GM23338 (cell line): ENCODE measurements around the gene TRDN. TPM values are rescaled to one million over a fixed set of nuclear protein-coding genes. Genes with fewer than 3 reads are reported as not detected.

Experiments
- ATAC-seq: fragments of 200-7000 bp; cut with Tn5 transposase; 3 replicates; pipeline ENCODE4 v1.9.1; 2020
- DNase-seq: peaks from one replicate; pipeline ENCODE4 v3.0.0-alpha.2; 2015; ENCODE audit warnings: low spot score
- H2AFZ ChIP-seq: fragments of 200-600 bp; sonication (generic); 2 replicates; pipeline ENCODE4 v1.8.0; 2016; ENCODE audit warnings: antibody characterized with exemption, mild to moderate bottlenecking, moderate library complexity
- H3F3A ChIP-seq: fragments of 200-600 bp; sonication (generic); replicated peaks from 2 replicates; pipeline ENCODE4 v1.8.0; 2017; ENCODE audit warnings: antibody characterized with exemption, mixed run types, low read depth
- H3K27ac ChIP-seq: fragments of 200-600 bp; sonication (generic); 2 replicates; pipeline ENCODE4 v1.6.1; 2016; ENCODE audit warnings: low read depth
- H3K27me3 ChIP-seq: fragments of 200-600 bp; sonication (generic); 2 replicates; pipeline ENCODE4 v1.8.0; 2016; ENCODE audit warnings: mild to moderate bottlenecking, mixed run types, moderate library complexity; ENCODE audit not compliant: insufficient read depth
- H3K36me3 ChIP-seq: fragments of 200-600 bp; sonication (generic); 2 replicates; pipeline ENCODE4 v1.8.0; 2016; ENCODE audit warnings: mild to moderate bottlenecking; ENCODE audit not compliant: insufficient read depth
- H3K4me1 ChIP-seq: fragments of 200-600 bp; sonication (generic); 2 replicates; pipeline ENCODE4 v1.8.0; 2016; ENCODE audit warnings: mild to moderate bottlenecking, moderate library complexity; ENCODE audit not compliant: insufficient read depth
- H3K4me2 ChIP-seq: fragments of 200-600 bp; sonication (generic); 2 replicates; pipeline ENCODE4 v1.7.1; 2017; ENCODE audit warnings: mixed run types
- H3K4me3 ChIP-seq: fragments of 200-600 bp; sonication (generic); 2 replicates; pipeline ENCODE4 v1.6.1; 2016; ENCODE audit warnings: mixed run types
- H3K79me2 ChIP-seq: fragments of 200-600 bp; sonication (generic); replicated peaks from 2 replicates; pipeline ENCODE4 v1.8.0; 2017; ENCODE audit warnings: mild to moderate bottlenecking; ENCODE audit not compliant: insufficient read depth
- H3K9me2 ChIP-seq: fragments of 200-600 bp; sonication (generic); 2 replicates; pipeline ENCODE4 v1.8.0; 2017; ENCODE audit not compliant: insufficient read depth
- H4K20me1 ChIP-seq: fragments of 200-600 bp; sonication (generic); replicated peaks from 2 replicates; pipeline ENCODE4 v1.8.0; 2017; ENCODE audit warnings: mild to moderate bottlenecking; ENCODE audit not compliant: insufficient read depth
- H3K27ac Mint-ChIP-seq: 2 replicates; pipeline ENCODE4 v1.8.0; 2020; ENCODE audit warnings: inconsistent platforms, mild to moderate bottlenecking, moderate library complexity, mixed read lengths
- H3K27me3 Mint-ChIP-seq: 3 replicates; pipeline ENCODE4 v1.8.0; 2022; ENCODE audit warnings: low read depth, mild to moderate bottlenecking, moderate library complexity, mixed read lengths, inconsistent platforms; ENCODE audit not compliant: insufficient read depth, poor library complexity
- H3K36me3 Mint-ChIP-seq: 3 replicates; pipeline ENCODE4 v1.8.0; 2021; ENCODE audit warnings: low read depth, mild to moderate bottlenecking, inconsistent platforms, moderate library complexity, mixed read lengths
- H3K4me1 Mint-ChIP-seq: 3 replicates; pipeline ENCODE4 v1.8.0; 2020; ENCODE audit warnings: mild to moderate bottlenecking, inconsistent platforms, mixed read lengths
- H3K4me3 Mint-ChIP-seq: 3 replicates; pipeline ENCODE4 v1.8.0; 2021; ENCODE audit warnings: moderate library complexity, mild to moderate bottlenecking, inconsistent platforms, mixed read lengths
- H3K9me3 Mint-ChIP-seq: 3 replicates; pipeline ENCODE4 v1.8.0; 2020; ENCODE audit warnings: moderate library complexity, mild to moderate bottlenecking, inconsistent platforms, mixed read lengths
- CREB1 ChIP-seq: fragments of 250-450 bp; sonication (Bioruptor Pico); IDR thresholded peaks from 2 replicates; pipeline ENCODE4 v1.5.0; 2020; ENCODE audit warnings: low read depth, mild to moderate bottlenecking, moderate library complexity
- EZH2 ChIP-seq: fragments of 200-600 bp; sonication (generic); IDR thresholded peaks from one replicate; pipeline ENCODE4 v1.8.0; 2017; ENCODE audit warnings: antibody characterized with exemption, mild to moderate bottlenecking, low read depth; ENCODE audit not compliant: unreplicated experiment
- EZH2phosphoT487 ChIP-seq: fragments of 200-600 bp; sonication (generic); IDR thresholded peaks from one replicate; pipeline ENCODE4 v1.8.1; 2018; ENCODE audit warnings: antibody characterized with exemption; ENCODE audit not compliant: unreplicated experiment
- JUNB ChIP-seq: IDR thresholded peaks from one replicate; pipeline ENCODE4 v1.6.1; 2016; ENCODE audit warnings: antibody characterized with exemption; ENCODE audit not compliant: unreplicated experiment
- NANOG ChIP-seq: IDR thresholded peaks from 2 replicates; pipeline ENCODE4 v1.6.1; 2016; ENCODE audit warnings: antibody characterized with exemption, borderline replicate concordance
- POLR2AphosphoS5 ChIP-seq: IDR thresholded peaks from 2 replicates; pipeline ENCODE4 v1.6.1; 2016; ENCODE audit warnings: antibody characterized with exemption, low read depth
- STAT1 ChIP-seq: IDR thresholded peaks from one replicate; pipeline ENCODE4 v1.6.1; 2016; ENCODE audit warnings: antibody characterized with exemption; ENCODE audit not compliant: unreplicated experiment
- ZNF114 ChIP-seq: fragments of 250-450 bp; sonication (Bioruptor Pico); IDR thresholded peaks from 2 replicates; pipeline ENCODE4 v1.5.0; 2020; ENCODE audit warnings: mild to moderate bottlenecking, moderate library complexity
- ZNF331 ChIP-seq: fragments of 250-450 bp; sonication (Bioruptor Pico); IDR thresholded peaks from 2 replicates; pipeline ENCODE4 v1.5.0; 2020; ENCODE audit warnings: low read depth, mild to moderate bottlenecking, moderate library complexity
- polyA plus RNA-seq: library from polyadenylated mRNA; unstranded; fragments of >200 nt; fragmentation: Nextera tagmentation; extraction: Ambion mirVana; gene quantifications from 2 replicates; pipeline ENCODE4 v1.2.1, GENCODE V29; 2016
- total RNA-seq: library from RNA; depleted of rRNA; stranded (reverse); fragments of >200 nt; shearing (Covaris generic); gene quantifications from 2 replicates; pipeline ENCODE4 v1.2.3, GENCODE V29; 2014
- TF ChIP-seq, protein P1 (sequence below): fragments of 250-450 bp; sonication (Bioruptor Pico); IDR thresholded peaks from 2 replicates; pipeline ENCODE4 v1.5.0; 2020; ENCODE audit warnings: mild to moderate bottlenecking, moderate library complexity
- TF ChIP-seq, protein P2 (sequence below): IDR thresholded peaks from one replicate; pipeline ENCODE4 v1.6.1; 2018; ENCODE audit warnings: antibody characterized with exemption; ENCODE audit not compliant: unreplicated experiment
- TF ChIP-seq, protein P3 (sequence below), 2 experiments: fragments of 200-600 bp in 1 of 2; sonication (generic) in 1 of 2; conservative IDR thresholded peaks; 2 replicates each; pipeline versions ENCODE4 v1.5.1 to v1.6.1; 2016 to 2017; ENCODE audit warnings: antibody characterized with exemption in 2 of 2, low read depth in 2 of 2, mild to moderate bottlenecking in 2 of 2, moderate library complexity in 1 of 2
- TF ChIP-seq, protein P4 (sequence below): IDR thresholded peaks from 2 replicates; pipeline ENCODE4 v1.6.1; 2016; ENCODE audit warnings: antibody characterized with exemption

The TRDN gene
- total and polyA plus RNA-seq, 2 experiments from 2014 or later: 35.5 to 137 TPM

DNA sequence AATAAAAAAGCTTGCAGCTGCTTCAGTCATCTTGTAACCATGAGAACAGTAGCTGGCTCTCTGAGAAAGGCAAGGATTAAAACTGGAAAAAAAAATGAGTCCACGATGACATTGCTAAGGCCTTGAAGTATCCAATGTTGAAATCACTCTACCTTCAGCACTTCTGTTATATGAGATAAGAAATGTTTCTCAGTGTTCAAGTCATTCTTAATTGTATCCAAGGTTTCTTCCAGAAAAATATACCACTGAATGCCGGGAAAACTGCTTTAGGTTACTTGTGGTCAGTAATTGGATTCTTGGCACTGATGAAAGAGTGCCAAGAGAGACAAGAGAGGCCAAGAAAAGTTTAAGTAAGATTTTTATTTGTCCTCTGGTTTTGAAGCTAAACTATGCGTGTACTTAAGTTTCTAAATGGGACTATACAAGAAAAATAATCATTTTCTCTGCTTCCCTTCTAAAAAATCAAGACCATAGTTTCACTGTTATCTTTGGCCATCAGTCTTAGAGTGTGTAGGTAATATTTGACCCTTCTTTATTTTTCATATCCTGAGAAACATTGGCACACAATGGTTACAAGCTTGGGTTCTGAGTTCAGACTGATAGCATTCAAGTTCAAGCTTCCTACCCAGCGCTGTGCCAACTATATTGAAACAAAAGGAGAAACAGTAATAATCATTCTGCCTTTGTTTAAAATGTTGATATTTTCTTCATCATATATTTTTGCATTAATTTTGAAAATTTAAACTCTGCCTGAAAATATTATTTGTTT, 84.6 kb downstream of the TRDN start:
- Histone ChIP-seq H3K4me3 (no peak overlapping the region), H3K27me3 (no peaks in the 10 kb centered on the region), H2AFZ (no peak overlapping the region), H3K4me2 (no peak overlapping the region), H3K4me1 (no peaks in the 10 kb centered on the region), H3K27ac (no peak overlapping the region), H3K9me2 (0 out of 2 replicates have a peak, but pooled peaks cover 4% of the 10 kb centered on the region), H3K79me2 (peaks cover 3% of the 10 kb centered on the region; the same call in 1 of the 2 replicates), H4K20me1 (no peaks in the 10 kb centered on the region), H3F3A (no peaks in the 10 kb centered on the region), H3K36me3 (no peaks in the 10 kb centered on the region)
- no peaks in the 10 kb centered on the region for H3K4me1 Mint-ChIP-seq
- ATAC-seq (no peak), DNase-seq (no peak)
- no peaks in the 10 kb centered on the region; the same call in 2 of the 3 replicates for H3K9me3 Mint-ChIP-seq
- no peak overlapping the region for H3K4me3 Mint-ChIP-seq
- TF ChIP-seq, protein P1, sequence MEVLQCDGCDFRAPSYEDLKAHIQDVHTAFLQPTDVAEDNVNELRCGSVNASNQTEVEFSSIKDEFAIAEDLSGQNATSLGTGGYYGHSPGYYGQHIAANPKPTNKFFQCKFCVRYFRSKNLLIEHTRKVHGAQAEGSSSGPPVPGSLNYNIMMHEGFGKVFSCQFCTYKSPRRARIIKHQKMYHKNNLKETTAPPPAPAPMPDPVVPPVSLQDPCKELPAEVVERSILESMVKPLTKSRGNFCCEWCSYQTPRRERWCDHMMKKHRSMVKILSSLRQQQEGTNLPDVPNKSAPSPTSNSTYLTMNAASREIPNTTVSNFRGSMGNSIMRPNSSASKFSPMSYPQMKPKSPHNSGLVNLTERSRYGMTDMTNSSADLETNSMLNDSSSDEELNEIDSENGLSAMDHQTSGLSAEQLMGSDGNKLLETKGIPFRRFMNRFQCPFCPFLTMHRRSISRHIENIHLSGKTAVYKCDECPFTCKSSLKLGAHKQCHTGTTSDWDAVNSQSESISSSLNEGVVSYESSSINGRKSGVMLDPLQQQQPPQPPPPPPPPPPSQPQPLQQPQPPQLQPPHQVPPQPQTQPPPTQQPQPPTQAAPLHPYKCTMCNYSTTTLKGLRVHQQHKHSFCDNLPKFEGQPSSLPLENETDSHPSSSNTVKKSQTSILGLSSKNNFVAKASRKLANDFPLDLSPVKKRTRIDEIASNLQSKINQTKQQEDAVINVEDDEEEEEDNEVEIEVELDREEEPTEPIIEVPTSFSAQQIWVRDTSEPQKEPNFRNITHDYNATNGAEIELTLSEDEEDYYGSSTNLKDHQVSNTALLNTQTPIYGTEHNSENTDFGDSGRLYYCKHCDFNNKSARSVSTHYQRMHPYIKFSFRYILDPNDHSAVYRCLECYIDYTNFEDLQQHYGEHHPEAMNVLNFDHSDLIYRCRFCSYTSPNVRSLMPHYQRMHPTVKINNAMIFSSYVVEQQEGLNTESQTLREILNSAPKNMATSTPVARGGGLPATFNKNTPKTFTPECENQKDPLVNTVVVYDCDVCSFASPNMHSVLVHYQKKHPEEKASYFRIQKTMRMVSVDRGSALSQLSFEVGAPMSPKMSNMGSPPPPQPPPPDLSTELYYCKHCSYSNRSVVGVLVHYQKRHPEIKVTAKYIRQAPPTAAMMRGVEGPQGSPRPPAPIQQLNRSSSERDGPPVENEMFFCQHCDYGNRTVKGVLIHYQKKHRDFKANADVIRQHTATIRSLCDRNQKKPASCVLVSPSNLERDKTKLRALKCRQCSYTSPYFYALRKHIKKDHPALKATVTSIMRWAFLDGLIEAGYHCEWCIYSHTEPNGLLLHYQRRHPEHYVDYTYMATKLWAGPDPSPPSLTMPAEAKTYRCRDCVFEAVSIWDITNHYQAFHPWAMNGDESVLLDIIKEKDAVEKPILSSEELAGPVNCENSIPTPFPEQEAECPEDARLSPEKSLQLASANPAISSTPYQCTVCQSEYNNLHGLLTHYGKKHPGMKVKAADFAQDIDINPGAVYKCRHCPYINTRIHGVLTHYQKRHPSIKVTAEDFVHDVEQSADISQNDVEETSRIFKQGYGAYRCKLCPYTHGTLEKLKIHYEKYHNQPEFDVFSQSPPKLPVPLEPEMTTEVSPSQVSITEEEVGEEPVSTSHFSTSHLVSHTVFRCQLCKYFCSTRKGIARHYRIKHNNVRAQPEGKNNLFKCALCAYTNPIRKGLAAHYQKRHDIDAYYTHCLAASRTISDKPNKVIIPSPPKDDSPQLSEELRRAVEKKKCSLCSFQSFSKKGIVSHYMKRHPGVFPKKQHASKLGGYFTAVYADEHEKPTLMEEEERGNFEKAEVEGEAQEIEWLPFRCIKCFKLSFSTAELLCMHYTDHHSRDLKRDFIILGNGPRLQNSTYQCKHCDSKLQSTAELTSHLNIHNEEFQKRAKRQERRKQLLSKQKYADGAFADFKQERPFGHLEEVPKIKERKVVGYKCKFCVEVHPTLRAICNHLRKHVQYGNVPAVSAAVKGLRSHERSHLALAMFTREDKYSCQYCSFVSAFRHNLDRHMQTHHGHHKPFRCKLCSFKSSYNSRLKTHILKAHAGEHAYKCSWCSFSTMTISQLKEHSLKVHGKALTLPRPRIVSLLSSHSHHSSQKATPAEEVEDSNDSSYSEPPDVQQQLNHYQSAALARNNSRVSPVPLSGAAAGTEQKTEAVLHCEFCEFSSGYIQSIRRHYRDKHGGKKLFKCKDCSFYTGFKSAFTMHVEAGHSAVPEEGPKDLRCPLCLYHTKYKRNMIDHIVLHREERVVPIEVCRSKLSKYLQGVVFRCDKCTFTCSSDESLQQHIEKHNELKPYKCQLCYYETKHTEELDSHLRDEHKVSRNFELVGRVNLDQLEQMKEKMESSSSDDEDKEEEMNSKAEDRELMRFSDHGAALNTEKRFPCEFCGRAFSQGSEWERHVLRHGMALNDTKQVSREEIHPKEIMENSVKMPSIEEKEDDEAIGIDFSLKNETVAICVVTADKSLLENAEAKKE (CRISPR knock-in tag): no peak
- TF ChIP-seq POLR2AphosphoS5: no peak
- no peak for TF ChIP-seq NANOG
- TF ChIP-seq, protein P2, sequence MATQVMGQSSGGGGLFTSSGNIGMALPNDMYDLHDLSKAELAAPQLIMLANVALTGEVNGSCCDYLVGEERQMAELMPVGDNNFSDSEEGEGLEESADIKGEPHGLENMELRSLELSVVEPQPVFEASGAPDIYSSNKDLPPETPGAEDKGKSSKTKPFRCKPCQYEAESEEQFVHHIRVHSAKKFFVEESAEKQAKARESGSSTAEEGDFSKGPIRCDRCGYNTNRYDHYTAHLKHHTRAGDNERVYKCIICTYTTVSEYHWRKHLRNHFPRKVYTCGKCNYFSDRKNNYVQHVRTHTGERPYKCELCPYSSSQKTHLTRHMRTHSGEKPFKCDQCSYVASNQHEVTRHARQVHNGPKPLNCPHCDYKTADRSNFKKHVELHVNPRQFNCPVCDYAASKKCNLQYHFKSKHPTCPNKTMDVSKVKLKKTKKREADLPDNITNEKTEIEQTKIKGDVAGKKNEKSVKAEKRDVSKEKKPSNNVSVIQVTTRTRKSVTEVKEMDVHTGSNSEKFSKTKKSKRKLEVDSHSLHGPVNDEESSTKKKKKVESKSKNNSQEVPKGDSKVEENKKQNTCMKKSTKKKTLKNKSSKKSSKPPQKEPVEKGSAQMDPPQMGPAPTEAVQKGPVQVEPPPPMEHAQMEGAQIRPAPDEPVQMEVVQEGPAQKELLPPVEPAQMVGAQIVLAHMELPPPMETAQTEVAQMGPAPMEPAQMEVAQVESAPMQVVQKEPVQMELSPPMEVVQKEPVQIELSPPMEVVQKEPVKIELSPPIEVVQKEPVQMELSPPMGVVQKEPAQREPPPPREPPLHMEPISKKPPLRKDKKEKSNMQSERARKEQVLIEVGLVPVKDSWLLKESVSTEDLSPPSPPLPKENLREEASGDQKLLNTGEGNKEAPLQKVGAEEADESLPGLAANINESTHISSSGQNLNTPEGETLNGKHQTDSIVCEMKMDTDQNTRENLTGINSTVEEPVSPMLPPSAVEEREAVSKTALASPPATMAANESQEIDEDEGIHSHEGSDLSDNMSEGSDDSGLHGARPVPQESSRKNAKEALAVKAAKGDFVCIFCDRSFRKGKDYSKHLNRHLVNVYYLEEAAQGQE: no peak
- TF ChIP-seq CREB1: no peak
- TF ChIP-seq JUNB: no peak
- no peak for TF ChIP-seq STAT1
- TF ChIP-seq ZNF114 (CRISPR knock-in tag): no peak
- TF ChIP-seq, protein P3, sequence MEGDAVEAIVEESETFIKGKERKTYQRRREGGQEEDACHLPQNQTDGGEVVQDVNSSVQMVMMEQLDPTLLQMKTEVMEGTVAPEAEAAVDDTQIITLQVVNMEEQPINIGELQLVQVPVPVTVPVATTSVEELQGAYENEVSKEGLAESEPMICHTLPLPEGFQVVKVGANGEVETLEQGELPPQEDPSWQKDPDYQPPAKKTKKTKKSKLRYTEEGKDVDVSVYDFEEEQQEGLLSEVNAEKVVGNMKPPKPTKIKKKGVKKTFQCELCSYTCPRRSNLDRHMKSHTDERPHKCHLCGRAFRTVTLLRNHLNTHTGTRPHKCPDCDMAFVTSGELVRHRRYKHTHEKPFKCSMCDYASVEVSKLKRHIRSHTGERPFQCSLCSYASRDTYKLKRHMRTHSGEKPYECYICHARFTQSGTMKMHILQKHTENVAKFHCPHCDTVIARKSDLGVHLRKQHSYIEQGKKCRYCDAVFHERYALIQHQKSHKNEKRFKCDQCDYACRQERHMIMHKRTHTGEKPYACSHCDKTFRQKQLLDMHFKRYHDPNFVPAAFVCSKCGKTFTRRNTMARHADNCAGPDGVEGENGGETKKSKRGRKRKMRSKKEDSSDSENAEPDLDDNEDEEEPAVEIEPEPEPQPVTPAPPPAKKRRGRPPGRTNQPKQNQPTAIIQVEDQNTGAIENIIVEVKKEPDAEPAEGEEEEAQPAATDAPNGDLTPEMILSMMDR (conservative IDR thresholded peaks at IDR 0.05; ENCODE audit: low read depth in 2 of 2): no peak
- no peak for TF ChIP-seq EZH2phosphoT487
- TF ChIP-seq ZNF331 (CRISPR knock-in tag): no peak
- TF ChIP-seq EZH2: no peak
- TF ChIP-seq, protein P4, sequence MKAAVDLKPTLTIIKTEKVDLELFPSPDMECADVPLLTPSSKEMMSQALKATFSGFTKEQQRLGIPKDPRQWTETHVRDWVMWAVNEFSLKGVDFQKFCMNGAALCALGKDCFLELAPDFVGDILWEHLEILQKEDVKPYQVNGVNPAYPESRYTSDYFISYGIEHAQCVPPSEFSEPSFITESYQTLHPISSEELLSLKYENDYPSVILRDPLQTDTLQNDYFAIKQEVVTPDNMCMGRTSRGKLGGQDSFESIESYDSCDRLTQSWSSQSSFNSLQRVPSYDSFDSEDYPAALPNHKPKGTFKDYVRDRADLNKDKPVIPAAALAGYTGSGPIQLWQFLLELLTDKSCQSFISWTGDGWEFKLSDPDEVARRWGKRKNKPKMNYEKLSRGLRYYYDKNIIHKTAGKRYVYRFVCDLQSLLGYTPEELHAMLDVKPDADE: no peak
- peaks cover 6% of the 10 kb centered on the region; the same call in 2 of the 3 replicates for H3K36me3 Mint-ChIP-seq
- H3K27me3 Mint-ChIP-seq: no peaks in the 10 kb centered on the region
- no peak overlapping the region for H3K27ac Mint-ChIP-seq
